Sigmoid colon (tissue), 4 donors: ENCODE measurements around the gene LY6G6D.

Experiments
- EP300 ChIP-seq, 4 donors: sonication (generic); formaldehyde crosslinking; IDR thresholded peaks; one replicate each; pipeline ENCODE4 v1.6.1; 2017; ENCODE audit warnings: antibody characterized with exemption in 4 of 4
- POLR2A ChIP-seq, 2 donors: fragments of 450-650 bp; IDR thresholded peaks; one replicate each; pipeline ENCODE4 v1.6.1; 2016; ENCODE audit warnings: antibody characterized with exemption in 2 of 2, mild to moderate bottlenecking in 2 of 2, moderate library complexity in 2 of 2
- TF ChIP-seq, protein P1 (sequence below), 4 experiments: fragments of 450-650 bp in 3 of 4; fragments of 200-600 bp in 1 of 4; IDR thresholded peaks; one replicate each; pipeline ENCODE4 v1.5.1; 2016 to 2019; ENCODE audit warnings: antibody characterized with exemption in 4 of 4, mild to moderate bottlenecking in 3 of 4, moderate library complexity in 2 of 4

DNA sequence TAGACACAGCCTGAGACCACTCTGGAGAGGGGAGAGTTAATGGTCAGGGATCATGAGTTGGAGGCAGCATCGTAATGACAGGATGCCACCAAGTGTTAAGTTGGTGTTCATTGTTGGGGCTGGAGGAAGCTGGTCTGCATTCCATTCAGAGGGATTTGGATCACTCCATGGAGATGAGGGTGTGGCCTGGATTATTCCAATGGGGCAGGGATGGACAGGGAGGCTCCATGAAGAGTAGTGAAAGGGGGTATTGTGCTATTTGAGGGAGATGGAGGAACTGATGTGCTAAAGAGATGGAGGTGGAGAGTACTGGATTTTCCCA lies 48.4 kb downstream of the LY6G6D start:
- TF ChIP-seq EP300 (IDR thresholded peaks at IDR 0.05) (no peak), POLR2A (IDR thresholded peaks at IDR 0.05) (no peak)
- TF ChIP-seq, protein P1, sequence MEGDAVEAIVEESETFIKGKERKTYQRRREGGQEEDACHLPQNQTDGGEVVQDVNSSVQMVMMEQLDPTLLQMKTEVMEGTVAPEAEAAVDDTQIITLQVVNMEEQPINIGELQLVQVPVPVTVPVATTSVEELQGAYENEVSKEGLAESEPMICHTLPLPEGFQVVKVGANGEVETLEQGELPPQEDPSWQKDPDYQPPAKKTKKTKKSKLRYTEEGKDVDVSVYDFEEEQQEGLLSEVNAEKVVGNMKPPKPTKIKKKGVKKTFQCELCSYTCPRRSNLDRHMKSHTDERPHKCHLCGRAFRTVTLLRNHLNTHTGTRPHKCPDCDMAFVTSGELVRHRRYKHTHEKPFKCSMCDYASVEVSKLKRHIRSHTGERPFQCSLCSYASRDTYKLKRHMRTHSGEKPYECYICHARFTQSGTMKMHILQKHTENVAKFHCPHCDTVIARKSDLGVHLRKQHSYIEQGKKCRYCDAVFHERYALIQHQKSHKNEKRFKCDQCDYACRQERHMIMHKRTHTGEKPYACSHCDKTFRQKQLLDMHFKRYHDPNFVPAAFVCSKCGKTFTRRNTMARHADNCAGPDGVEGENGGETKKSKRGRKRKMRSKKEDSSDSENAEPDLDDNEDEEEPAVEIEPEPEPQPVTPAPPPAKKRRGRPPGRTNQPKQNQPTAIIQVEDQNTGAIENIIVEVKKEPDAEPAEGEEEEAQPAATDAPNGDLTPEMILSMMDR (IDR thresholded peaks at IDR 0.05): no peak
